HepG2 (cell line): ENCODE measurements around the gene RAD23A. TPM values are rescaled to one million over a fixed set of nuclear protein-coding genes. Genes with fewer than 3 reads are reported as not detected.

ENCODE experiments used
- CAMTA2 ChIP-seq: sonication (generic); formaldehyde crosslinking; IDR thresholded peaks from 2 replicates; pipeline ENCODE4 v1.4.0; 2020; ENCODE audit warnings: mild to moderate bottlenecking, missing genetic modification reagents, borderline replicate concordance
- CBFB ChIP-seq: sonication (generic); formaldehyde crosslinking; IDR thresholded peaks from 2 replicates; pipeline ENCODE4 v1.4.0; 2020; ENCODE audit warnings: missing genetic modification reagents
- GFI1 ChIP-seq: sonication (generic); formaldehyde crosslinking; IDR thresholded peaks from 2 replicates; pipeline ENCODE4 v1.5.0; 2020; ENCODE audit warnings: missing genetic modification reagents, mild to moderate bottlenecking, borderline replicate concordance
- HOXA7 ChIP-seq: sonication (generic); formaldehyde crosslinking; IDR thresholded peaks from 2 replicates; pipeline ENCODE4 v1.8.1; 2022; ENCODE audit warnings: mild to moderate bottlenecking, missing genetic modification reagents, moderate library complexity
- MTA1 ChIP-seq: sonication (generic); formaldehyde crosslinking; IDR thresholded peaks from 2 replicates; pipeline ENCODE4 v1.4.0; 2020; ENCODE audit warnings: missing genetic modification reagents, mild to moderate bottlenecking, borderline replicate concordance
- NBN ChIP-seq: fragments of 450-650 bp; conservative IDR thresholded peaks from 2 replicates; pipeline ENCODE4 v1.6.1; 2017
- PLRG1 ChIP-seq: fragments of 450-650 bp; conservative IDR thresholded peaks from 2 replicates; pipeline ENCODE4 v1.6.1; 2016
- SMYD3 ChIP-seq: sonication (generic); formaldehyde crosslinking; IDR thresholded peaks from 2 replicates; pipeline ENCODE4 v1.8.1; 2023; ENCODE audit warnings: mild to moderate bottlenecking, missing genetic modification reagents
- SNAI1 ChIP-seq: sonication (generic); formaldehyde crosslinking; IDR thresholded peaks from 2 replicates; pipeline ENCODE4 v1.5.0; 2020; ENCODE audit warnings: mild to moderate bottlenecking, missing genetic modification reagents, borderline replicate concordance
- TEAD2 ChIP-seq: sonication (generic); formaldehyde crosslinking; IDR thresholded peaks from 2 replicates; pipeline ENCODE4 v1.9.0; 2021; ENCODE audit warnings: missing genetic modification reagents
- U2AF1 ChIP-seq: fragments of 200-400 bp; formaldehyde crosslinking; optimal IDR thresholded peaks from 2 replicates; pipeline ENCODE3; 2017; ENCODE audit warnings: mild to moderate bottlenecking, low read depth, low read length
- ZBTB21 ChIP-seq: sonication (generic); formaldehyde crosslinking; IDR thresholded peaks from 2 replicates; pipeline ENCODE4 v1.4.0; 2020; ENCODE audit warnings: missing genetic modification reagents
- ZMAT3 ChIP-seq: sonication (generic); formaldehyde crosslinking; conservative IDR thresholded peaks from 2 replicates; pipeline ENCODE4 v1.7.0; 2021; ENCODE audit warnings: missing genetic modification reagents
- ZNF225 ChIP-seq: sonication (generic); formaldehyde crosslinking; IDR thresholded peaks from 2 replicates; pipeline ENCODE4 v1.4.0; 2020; ENCODE audit warnings: mild to moderate bottlenecking, missing genetic modification reagents
- ZNF282 ChIP-seq: fragments of 450-650 bp; IDR thresholded peaks from 2 replicates; pipeline ENCODE4 v1.6.1; 2018; ENCODE audit not compliant: partially characterized antibody
- ZNF30 ChIP-seq: sonication (generic); formaldehyde crosslinking; IDR thresholded peaks from 2 replicates; pipeline ENCODE4 v1.5.0; 2020; ENCODE audit warnings: mild to moderate bottlenecking, missing genetic modification reagents
- ZNF446 ChIP-seq: sonication (generic); formaldehyde crosslinking; IDR thresholded peaks from 2 replicates; pipeline ENCODE4 v1.5.0; 2020; ENCODE audit warnings: mild to moderate bottlenecking, missing genetic modification reagents
- ZNF546 ChIP-seq: sonication (generic); formaldehyde crosslinking; conservative IDR thresholded peaks from 2 replicates; pipeline ENCODE4 v1.8.1; 2023; ENCODE audit warnings: mild to moderate bottlenecking, missing genetic modification reagents
- ZNF766 ChIP-seq: sonication (generic); formaldehyde crosslinking; IDR thresholded peaks from 2 replicates; pipeline ENCODE4 v1.5.0; 2020; ENCODE audit warnings: missing genetic modification reagents, borderline replicate concordance
- ZNF839 ChIP-seq: sonication (generic); formaldehyde crosslinking; IDR thresholded peaks from 2 replicates; pipeline ENCODE4 v1.4.0; 2020; ENCODE audit warnings: missing genetic modification reagents, mild to moderate bottlenecking, borderline replicate concordance
- ZSCAN22 ChIP-seq: sonication (generic); formaldehyde crosslinking; IDR thresholded peaks from 2 replicates; pipeline ENCODE4 v1.4.0; 2020; ENCODE audit warnings: mild to moderate bottlenecking, missing genetic modification reagents
- polyA plus RNA-seq, 8 experiments: library from polyadenylated mRNA; depleted of rRNA in 3 of 8; stranded (reverse) in 7 of 8; unstranded in 1 of 8; fragments of >200 nt; fragmentation: Illumina TruSeq in 4 of 8; extraction: Trizol in 4 of 8; gene quantifications; 2 replicates each; pipeline versions ENCODE4 v1.2.1 to v1.2.3, GENCODE V29; 2011 to 2016; ENCODE audit warnings: low read depth in 4 of 8, missing spikeins in 1 of 8, mixed read lengths in 1 of 8; ENCODE audit not compliant: insufficient read depth in 1 of 8
- total RNA-seq, 5 experiments: library from RNA; depleted of rRNA; stranded (reverse); fragments of >200 nt; fragmentation: Illumina TruSeq; extraction: Trizol; gene quantifications; 2 replicates each; pipeline ENCODE4 v1.2.3, GENCODE V29; 2016; ENCODE audit warnings: low read depth in 1 of 5
- TF ChIP-seq, protein P1 (sequence below): IDR thresholded peaks from 2 replicates; pipeline ENCODE4 v1.6.1; 2012; ENCODE audit warnings: inconsistent platforms
- TF ChIP-seq, protein P2 (sequence below): sonication (generic); formaldehyde crosslinking; IDR thresholded peaks from 2 replicates; pipeline ENCODE4 v1.4.0; 2020; ENCODE audit warnings: missing genetic modification reagents, borderline replicate concordance
- TF ChIP-seq, protein P3 (sequence below): IDR thresholded peaks from 2 replicates; pipeline ENCODE4 v1.6.1; 2012; ENCODE audit warnings: low read length, improper control_type of control experiment

Gene RAD23A
- total and polyA plus RNA-seq, 2 of the 13 experiments (the other 11 are each of a cell fraction or from before 2014, with no cell fraction given) = 42.5 to 54.2 TPM

DNA sequence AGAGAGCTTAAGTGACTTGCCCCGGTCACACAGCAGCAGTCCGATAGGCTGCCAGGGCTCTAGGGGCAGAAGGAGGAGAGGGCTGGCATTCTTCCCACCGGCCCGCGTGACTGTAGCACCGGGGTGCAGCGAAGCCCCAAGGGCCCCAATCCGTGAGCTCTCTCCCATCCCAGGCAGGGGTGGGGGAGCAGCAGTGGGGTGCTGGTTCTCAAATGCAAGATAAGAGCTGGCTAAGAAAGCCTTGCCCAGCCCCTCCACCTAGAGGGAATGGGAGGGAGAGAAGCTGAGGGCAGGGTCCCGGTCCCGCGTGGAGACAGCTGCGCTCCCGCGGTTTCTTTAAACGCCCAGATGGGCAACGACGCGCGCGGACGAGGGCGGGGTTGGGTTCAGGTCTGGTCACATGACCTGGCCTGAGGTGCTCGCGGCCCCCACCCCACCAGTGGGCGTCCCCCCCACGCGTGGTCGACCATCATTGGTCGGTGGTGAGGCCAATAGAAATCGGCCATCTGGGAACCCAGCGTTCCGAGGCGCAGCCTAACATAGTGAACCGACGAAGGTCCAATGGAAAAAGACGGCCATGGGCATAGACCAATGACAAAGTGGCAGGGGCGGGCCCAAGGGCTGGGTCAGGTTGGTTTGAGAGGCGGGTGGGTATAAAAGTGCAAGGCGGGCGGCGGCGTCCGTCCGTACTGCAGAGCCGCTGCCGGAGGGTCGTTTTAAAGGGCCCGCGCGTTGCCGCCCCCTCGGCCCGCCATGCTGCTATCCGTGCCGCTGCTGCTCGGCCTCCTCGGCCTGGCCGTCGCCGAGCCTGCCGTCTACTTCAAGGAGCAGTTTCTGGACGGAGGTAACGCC lies 7.5 kb upstream of the RAD23A start, which contains the start of gene CALR (continued):
- TF ChIP-seq, protein P1, sequence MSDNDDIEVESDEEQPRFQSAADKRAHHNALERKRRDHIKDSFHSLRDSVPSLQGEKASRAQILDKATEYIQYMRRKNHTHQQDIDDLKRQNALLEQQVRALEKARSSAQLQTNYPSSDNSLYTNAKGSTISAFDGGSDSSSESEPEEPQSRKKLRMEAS = peak; percentile 55; the same call in 1 of the 2 replicates
- TF ChIP-seq U2AF1 (no peak), ZNF546 (CRISPR knock-in tag) (no peak), CBFB (CRISPR knock-in tag) (peak; percentile 60; the same call in 1 of the 2 replicates), ZNF225 (CRISPR knock-in tag) (no peak; the same call in 1 of the 2 replicates), ZNF839 (no peak), CAMTA2 (CRISPR knock-in tag) (0 out of 2 replicates have a peak, but pooled peaks have one; percentile 13), SNAI1 (CRISPR knock-in tag) (peak; percentile 91; the same call in 1 of the 2 replicates), ZNF282 (no peak), NBN (no peak), GFI1 (no peak), ZNF446 (CRISPR knock-in tag) (peak; percentile 9; the same call in 1 of the 2 replicates), HOXA7 (no peak), MTA1 (CRISPR knock-in tag) (peak; percentile 67; the same call in 1 of the 2 replicates), ZMAT3 (CRISPR knock-in tag) (no peak), SMYD3 (CRISPR knock-in tag) (no peak; the same call in 1 of the 2 replicates), TEAD2 (CRISPR knock-in tag) (no peak), PLRG1 (no peak), ZNF766 (CRISPR knock-in tag) (no peak), ZNF30 (CRISPR knock-in tag) (no peak), ZBTB21 (CRISPR knock-in tag) (0 out of 2 replicates have a peak, but pooled peaks have one; percentile 22), ZSCAN22 (CRISPR knock-in tag) (no peak)
- TF ChIP-seq, protein P2, sequence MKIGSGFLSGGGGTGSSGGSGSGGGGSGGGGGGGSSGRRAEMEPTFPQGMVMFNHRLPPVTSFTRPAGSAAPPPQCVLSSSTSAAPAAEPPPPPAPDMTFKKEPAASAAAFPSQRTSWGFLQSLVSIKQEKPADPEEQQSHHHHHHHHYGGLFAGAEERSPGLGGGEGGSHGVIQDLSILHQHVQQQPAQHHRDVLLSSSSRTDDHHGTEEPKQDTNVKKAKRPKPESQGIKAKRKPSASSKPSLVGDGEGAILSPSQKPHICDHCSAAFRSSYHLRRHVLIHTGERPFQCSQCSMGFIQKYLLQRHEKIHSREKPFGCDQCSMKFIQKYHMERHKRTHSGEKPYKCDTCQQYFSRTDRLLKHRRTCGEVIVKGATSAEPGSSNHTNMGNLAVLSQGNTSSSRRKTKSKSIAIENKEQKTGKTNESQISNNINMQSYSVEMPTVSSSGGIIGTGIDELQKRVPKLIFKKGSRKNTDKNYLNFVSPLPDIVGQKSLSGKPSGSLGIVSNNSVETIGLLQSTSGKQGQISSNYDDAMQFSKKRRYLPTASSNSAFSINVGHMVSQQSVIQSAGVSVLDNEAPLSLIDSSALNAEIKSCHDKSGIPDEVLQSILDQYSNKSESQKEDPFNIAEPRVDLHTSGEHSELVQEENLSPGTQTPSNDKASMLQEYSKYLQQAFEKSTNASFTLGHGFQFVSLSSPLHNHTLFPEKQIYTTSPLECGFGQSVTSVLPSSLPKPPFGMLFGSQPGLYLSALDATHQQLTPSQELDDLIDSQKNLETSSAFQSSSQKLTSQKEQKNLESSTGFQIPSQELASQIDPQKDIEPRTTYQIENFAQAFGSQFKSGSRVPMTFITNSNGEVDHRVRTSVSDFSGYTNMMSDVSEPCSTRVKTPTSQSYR (CRISPR knock-in tag) = peak; percentile 7; the same call in 1 of the 2 replicates
- TF ChIP-seq, protein P3, sequence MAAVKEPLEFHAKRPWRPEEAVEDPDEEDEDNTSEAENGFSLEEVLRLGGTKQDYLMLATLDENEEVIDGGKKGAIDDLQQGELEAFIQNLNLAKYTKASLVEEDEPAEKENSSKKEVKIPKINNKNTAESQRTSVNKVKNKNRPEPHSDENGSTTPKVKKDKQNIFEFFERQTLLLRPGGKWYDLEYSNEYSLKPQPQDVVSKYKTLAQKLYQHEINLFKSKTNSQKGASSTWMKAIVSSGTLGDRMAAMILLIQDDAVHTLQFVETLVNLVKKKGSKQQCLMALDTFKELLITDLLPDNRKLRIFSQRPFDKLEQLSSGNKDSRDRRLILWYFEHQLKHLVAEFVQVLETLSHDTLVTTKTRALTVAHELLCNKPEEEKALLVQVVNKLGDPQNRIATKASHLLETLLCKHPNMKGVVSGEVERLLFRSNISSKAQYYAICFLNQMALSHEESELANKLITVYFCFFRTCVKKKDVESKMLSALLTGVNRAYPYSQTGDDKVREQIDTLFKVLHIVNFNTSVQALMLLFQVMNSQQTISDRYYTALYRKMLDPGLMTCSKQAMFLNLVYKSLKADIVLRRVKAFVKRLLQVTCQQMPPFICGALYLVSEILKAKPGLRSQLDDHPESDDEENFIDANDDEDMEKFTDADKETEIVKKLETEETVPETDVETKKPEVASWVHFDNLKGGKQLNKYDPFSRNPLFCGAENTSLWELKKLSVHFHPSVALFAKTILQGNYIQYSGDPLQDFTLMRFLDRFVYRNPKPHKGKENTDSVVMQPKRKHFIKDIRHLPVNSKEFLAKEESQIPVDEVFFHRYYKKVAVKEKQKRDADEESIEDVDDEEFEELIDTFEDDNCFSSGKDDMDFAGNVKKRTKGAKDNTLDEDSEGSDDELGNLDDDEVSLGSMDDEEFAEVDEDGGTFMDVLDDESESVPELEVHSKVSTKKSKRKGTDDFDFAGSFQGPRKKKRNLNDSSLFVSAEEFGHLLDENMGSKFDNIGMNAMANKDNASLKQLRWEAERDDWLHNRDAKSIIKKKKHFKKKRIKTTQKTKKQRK = no peak
